ENCODE data around the gene BPIFB3. TPM values are rescaled to one million over a fixed set of nuclear protein-coding genes. Genes with fewer than 3 reads are reported as not detected.

Gene BPIFB3
- total RNA-seq, 3 donors from 2014 or later (not counting 1 experiment from before 2014, with no cell fraction given) = not detected

DNA sequence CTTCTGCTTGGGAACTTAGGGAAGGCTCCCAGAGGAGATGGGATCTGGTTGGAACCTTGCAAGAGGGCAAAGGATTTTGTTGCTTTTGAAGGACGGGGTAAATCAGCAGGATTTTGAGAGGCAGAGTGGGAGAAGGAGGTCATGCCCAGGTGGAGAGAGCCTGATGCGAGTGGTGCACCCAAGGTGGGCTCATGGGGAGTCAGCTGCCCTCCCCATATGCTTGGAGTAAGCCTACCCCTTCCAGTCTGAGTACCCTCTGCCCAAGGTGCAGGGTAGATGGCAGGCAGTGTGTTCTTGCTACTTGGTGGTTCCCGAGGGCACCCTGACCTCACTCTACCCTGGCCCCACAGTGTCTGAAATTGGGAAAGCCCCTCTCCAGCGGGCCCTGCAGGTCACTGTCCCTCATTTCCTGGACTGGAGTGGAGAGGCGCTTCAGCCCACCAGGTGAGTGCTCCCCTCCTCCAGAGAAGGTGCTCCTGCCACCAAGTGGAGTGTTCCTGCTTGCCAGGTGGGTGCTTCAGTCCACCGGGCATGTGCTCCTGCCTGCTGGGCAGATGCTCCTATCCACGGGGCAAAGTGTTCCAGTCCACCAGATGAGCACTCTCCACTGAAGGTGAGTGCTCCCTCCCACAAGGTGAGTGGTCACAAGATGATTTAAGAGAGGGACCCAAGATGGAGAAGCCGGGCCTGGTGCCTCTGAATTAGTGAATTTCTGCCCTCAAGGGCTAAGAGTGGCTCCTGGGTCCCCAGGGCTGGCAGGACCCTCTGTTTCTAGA is 42.8 kb upstream of the BPIFB3 start:
- Mint-ChIP-seq H3K27ac (no peak overlapping the region), H3K36me3 (no peaks in the 10 kb centered on the region), H3K27me3 (ENCODE audit: low read depth in 2 of 2) (no peaks in the 10 kb centered on the region), H3K4me1 (peaks cover 5 to 6% of the 10 kb centered on the region in 2 donors), H3K4me3 (no peak overlapping the region), H3K9me3 (no peaks in the 10 kb centered on the region)
- Histone ChIP-seq H3K27me3 (ENCODE audit: control insufficient read depth, insufficient read depth, low read length) (no peaks in the 10 kb centered on the region), H3K4me3 (ENCODE audit: low read length) (no peak overlapping the region), H3K4me1 (ENCODE audit: control insufficient read depth, insufficient read depth, low read length) (no peaks in the 10 kb centered on the region), H3K27ac (ENCODE audit: low read length) (no peak overlapping the region), H3K9me3 (ENCODE audit: control insufficient read depth, insufficient read depth, low read length) (no peaks in the 10 kb centered on the region), H3K36me3 (ENCODE audit: control insufficient read depth, insufficient read depth, low read length) (no peaks in the 10 kb centered on the region)
- no peak for TF ChIP-seq CTCF (IDR thresholded peaks at IDR 0.05)
- DNase-seq (no peak), ATAC-seq (no peak)
- intact Hi-C loops (cut with micrococcal nuclease) = no loop called here
- 88% methylated on average over 8 of the region's 8 CpGs for WGBS (ENCODE audit: insufficient coverage)

- H3K4me3 Mint-ChIP-seq = no peak overlapping the region
- no peak overlapping the region for H3K27ac ChIP-seq (ENCODE audit: low read length)
- no peaks in the 10 kb centered on the region for H3K9me3 ChIP-seq (ENCODE audit: control insufficient read depth, insufficient read depth, low read length)
- no peaks in the 10 kb centered on the region for H3K36me3 Mint-ChIP-seq
- no peaks in the 10 kb centered on the region for H3K9me3 Mint-ChIP-seq
- no peaks in the 10 kb centered on the region for H3K36me3 ChIP-seq (ENCODE audit: control insufficient read depth, insufficient read depth, low read length)
- no peak overlapping the region for H3K4me3 ChIP-seq (ENCODE audit: low read length)
- ATAC-seq (no peak), DNase-seq (no peak)
- H3K4me1 ChIP-seq (ENCODE audit: control insufficient read depth, insufficient read depth, low read length) = no peaks in the 10 kb centered on the region
- no peak for TF ChIP-seq CTCF (IDR thresholded peaks at IDR 0.05)
- H3K27me3 ChIP-seq (ENCODE audit: control insufficient read depth, insufficient read depth, low read length) = no peaks in the 10 kb centered on the region
- intact Hi-C loops (cut with micrococcal nuclease) = no loop called here
- H3K27me3 Mint-ChIP-seq (ENCODE audit: low read depth in 2 of 2) = no peaks in the 10 kb centered on the region
- peaks cover 5 to 6% of the 10 kb centered on the region in 2 donors for H3K4me1 Mint-ChIP-seq
- no peak overlapping the region for H3K27ac Mint-ChIP-seq
- 90% methylated on average over 15 of the region's 15 CpGs for WGBS (ENCODE audit: insufficient coverage)
Observed at GRCh38 chr20:33012327-33013189, 41.1 kb upstream of the BPIFB3 start.

GRCh38 chr20:33013701-33014326 is 39.9 kb upstream of the BPIFB3 start:
- no peaks in the 10 kb centered on the region for H3K36me3 ChIP-seq (ENCODE audit: control insufficient read depth, insufficient read depth, low read length)
- Mint-ChIP-seq H3K27ac (no peak overlapping the region), H3K4me1 (peaks cover 5 to 6% of the 10 kb centered on the region in 2 donors), H3K27me3 (ENCODE audit: low read depth in 2 of 2) (no peaks in the 10 kb centered on the region), H3K9me3 (no peaks in the 10 kb centered on the region), H3K36me3 (no peaks in the 10 kb centered on the region), H3K4me3 (no peak overlapping the region)
- DNase-seq (no peak), ATAC-seq (no peak)
- intact Hi-C loops (cut with micrococcal nuclease) = no loop called here
- TF ChIP-seq CTCF (IDR thresholded peaks at IDR 0.05) = no peak
- no peaks in the 10 kb centered on the region for H3K9me3 ChIP-seq (ENCODE audit: control insufficient read depth, insufficient read depth, low read length)
- no peak overlapping the region for H3K27ac ChIP-seq (ENCODE audit: low read length)
- no peaks in the 10 kb centered on the region for H3K4me1 ChIP-seq (ENCODE audit: control insufficient read depth, insufficient read depth, low read length)
- WGBS (ENCODE audit: insufficient coverage) = 79% methylated on average over 11 of the region's 12 CpGs
- H3K4me3 ChIP-seq (ENCODE audit: low read length) = no peak overlapping the region
- no peaks in the 10 kb centered on the region for H3K27me3 ChIP-seq (ENCODE audit: control insufficient read depth, insufficient read depth, low read length)

Data from natural killer cell (primary cell).